SK-N-SH treated with all-trans-retinoic acid at 6 μM for 48 hours (cell line): Measurements from ENCODE around the gene TMCC3.

Experiments
- ATAC-seq: fragments of 200-7000 bp; cut with Tn5 transposase; 3 replicates; pipeline ENCODE4 v1.9.1; 2020; ENCODE audit warnings: mild to moderate bottlenecking, moderate library complexity
- ARNTL ChIP-seq: fragments of 450-650 bp; formaldehyde crosslinking; IDR thresholded peaks from 2 replicates; pipeline ENCODE4 v1.5.0; 2020; ENCODE audit warnings: low read depth, mild to moderate bottlenecking, moderate library complexity, borderline replicate concordance
- BACH2 ChIP-seq: fragments of 250-450 bp; sonication (Bioruptor Pico); IDR thresholded peaks from 2 replicates; pipeline ENCODE4 v1.9.0; 2021; ENCODE audit warnings: mild to moderate bottlenecking, borderline replicate concordance
- CSDC2 ChIP-seq: fragments of 250-450 bp; sonication (Bioruptor Pico); IDR thresholded peaks from 2 replicates; pipeline ENCODE4 v1.5.0; 2020; ENCODE audit warnings: mild to moderate bottlenecking, moderate library complexity
- ESRRG ChIP-seq: fragments of 250-450 bp; sonication (Bioruptor Pico); IDR thresholded peaks from 2 replicates; pipeline ENCODE4 v1.6.1; 2021; ENCODE audit warnings: mild to moderate bottlenecking
- ISL1 ChIP-seq: fragments of 250-450 bp; sonication (Bioruptor Pico); IDR thresholded peaks from 2 replicates; pipeline ENCODE4 v2.1.2; 2022; ENCODE audit warnings: mild to moderate bottlenecking, moderate library complexity
- PPARA ChIP-seq: fragments of 250-450 bp; sonication (Bioruptor Pico); IDR thresholded peaks from 2 replicates; pipeline ENCODE4 v1.5.0; 2020; ENCODE audit warnings: mild to moderate bottlenecking, borderline replicate concordance
- RARB ChIP-seq: fragments of 250-450 bp; sonication (Bioruptor Pico); IDR thresholded peaks from 2 replicates; pipeline ENCODE4 v1.8.0; 2021; ENCODE audit warnings: mild to moderate bottlenecking, moderate library complexity
- SNAI2 ChIP-seq: fragments of 250-450 bp; sonication (Bioruptor Pico); IDR thresholded peaks from 2 replicates; pipeline ENCODE4 v1.5.0; 2020; ENCODE audit warnings: mild to moderate bottlenecking, moderate library complexity
- TOX ChIP-seq: fragments of 250-450 bp; sonication (Bioruptor Pico); IDR thresholded peaks from 2 replicates; pipeline ENCODE4 v1.8.0; 2021; ENCODE audit warnings: mild to moderate bottlenecking, moderate library complexity, borderline replicate concordance
- ZC3H10 ChIP-seq: fragments of 250-450 bp; sonication (Bioruptor Pico); IDR thresholded peaks from 2 replicates; pipeline ENCODE4 v1.5.1; 2021; ENCODE audit warnings: mild to moderate bottlenecking, moderate library complexity
- ZFP3 ChIP-seq: fragments of 250-450 bp; sonication (Bioruptor Pico); IDR thresholded peaks from 2 replicates; pipeline ENCODE4 v1.5.0; 2020; ENCODE audit warnings: mild to moderate bottlenecking, moderate library complexity
- ZNF70 ChIP-seq: fragments of 450-650 bp; formaldehyde crosslinking; IDR thresholded peaks from 2 replicates; pipeline ENCODE4 v1.5.0; 2020; ENCODE audit warnings: mild to moderate bottlenecking, moderate library complexity
- ZNF8 ChIP-seq: fragments of 450-650 bp; formaldehyde crosslinking; IDR thresholded peaks from 2 replicates; pipeline ENCODE4 v1.5.0; 2020; ENCODE audit warnings: mild to moderate bottlenecking, moderate library complexity
- TF ChIP-seq, protein P1 (sequence below): fragments of 250-450 bp; sonication (Bioruptor Pico); IDR thresholded peaks from 2 replicates; pipeline ENCODE4 v1.5.1; 2021; ENCODE audit warnings: mild to moderate bottlenecking, moderate library complexity
- TF ChIP-seq, protein P2 (sequence below): fragments of 250-450 bp; sonication (Bioruptor Pico); IDR thresholded peaks from 2 replicates; pipeline ENCODE4 v1.8.0; 2020; ENCODE audit warnings: mild to moderate bottlenecking, moderate library complexity, borderline replicate concordance
- TF ChIP-seq, protein P3 (sequence below): fragments of 250-450 bp; sonication (Bioruptor Pico); IDR thresholded peaks from 2 replicates; pipeline ENCODE4 v1.8.0; 2021; ENCODE audit warnings: low read depth, mild to moderate bottlenecking, moderate library complexity, borderline replicate concordance
- TF ChIP-seq, protein P4 (sequence below): fragments of 250-450 bp; sonication (Bioruptor Pico); IDR thresholded peaks from 2 replicates; pipeline ENCODE4 v1.5.0; 2020; ENCODE audit warnings: mild to moderate bottlenecking, moderate library complexity
- TF ChIP-seq, protein P5 (sequence below): fragments of 250-450 bp; sonication (Bioruptor Pico); IDR thresholded peaks from 2 replicates; pipeline ENCODE4 v1.5.1; 2020; ENCODE audit warnings: low read depth, mild to moderate bottlenecking, moderate library complexity

The TMCC3 gene

DNA sequence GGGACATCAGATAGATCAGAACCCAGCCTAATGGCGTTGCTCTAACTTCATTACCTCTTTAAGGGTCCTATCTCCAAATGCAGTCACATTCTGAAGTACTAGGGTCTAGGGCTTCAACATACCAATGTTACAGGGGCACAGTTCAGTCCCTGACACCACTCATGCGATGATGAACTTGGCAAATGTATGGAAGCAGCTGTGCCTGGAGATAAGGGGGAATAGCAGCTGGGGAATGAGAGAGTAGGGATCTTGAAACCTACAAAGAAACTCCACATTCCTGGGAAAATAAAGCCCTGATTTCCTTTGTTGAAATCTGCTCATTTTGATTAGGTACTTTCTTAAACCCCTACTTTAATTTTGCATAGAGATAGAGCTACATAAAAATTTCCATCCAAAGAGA, 20.5 kb upstream of the TMCC3 start:
- TF ChIP-seq RARB (no peak), TOX (CRISPR knock-in tag) (no peak), ZC3H10 (CRISPR knock-in tag) (no peak), PPARA (no peak), ARNTL (CRISPR knock-in tag) (no peak), CSDC2 (CRISPR knock-in tag) (no peak), BACH2 (CRISPR knock-in tag) (no peak), ZNF70 (CRISPR knock-in tag) (no peak), SNAI2 (CRISPR knock-in tag) (no peak)
- TF ChIP-seq, protein P1, sequence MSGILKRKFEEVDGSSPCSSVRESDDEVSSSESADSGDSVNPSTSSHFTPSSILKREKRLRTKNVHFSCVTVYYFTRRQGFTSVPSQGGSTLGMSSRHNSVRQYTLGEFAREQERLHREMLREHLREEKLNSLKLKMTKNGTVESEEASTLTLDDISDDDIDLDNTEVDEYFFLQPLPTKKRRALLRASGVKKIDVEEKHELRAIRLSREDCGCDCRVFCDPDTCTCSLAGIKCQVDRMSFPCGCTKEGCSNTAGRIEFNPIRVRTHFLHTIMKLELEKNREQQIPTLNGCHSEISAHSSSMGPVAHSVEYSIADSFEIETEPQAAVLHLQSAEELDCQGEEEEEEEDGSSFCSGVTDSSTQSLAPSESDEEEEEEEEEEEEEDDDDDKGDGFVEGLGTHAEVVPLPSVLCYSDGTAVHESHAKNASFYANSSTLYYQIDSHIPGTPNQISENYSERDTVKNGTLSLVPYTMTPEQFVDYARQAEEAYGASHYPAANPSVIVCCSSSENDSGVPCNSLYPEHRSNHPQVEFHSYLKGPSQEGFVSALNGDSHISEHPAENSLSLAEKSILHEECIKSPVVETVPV, result no peak
- TF ChIP-seq, protein P2, sequence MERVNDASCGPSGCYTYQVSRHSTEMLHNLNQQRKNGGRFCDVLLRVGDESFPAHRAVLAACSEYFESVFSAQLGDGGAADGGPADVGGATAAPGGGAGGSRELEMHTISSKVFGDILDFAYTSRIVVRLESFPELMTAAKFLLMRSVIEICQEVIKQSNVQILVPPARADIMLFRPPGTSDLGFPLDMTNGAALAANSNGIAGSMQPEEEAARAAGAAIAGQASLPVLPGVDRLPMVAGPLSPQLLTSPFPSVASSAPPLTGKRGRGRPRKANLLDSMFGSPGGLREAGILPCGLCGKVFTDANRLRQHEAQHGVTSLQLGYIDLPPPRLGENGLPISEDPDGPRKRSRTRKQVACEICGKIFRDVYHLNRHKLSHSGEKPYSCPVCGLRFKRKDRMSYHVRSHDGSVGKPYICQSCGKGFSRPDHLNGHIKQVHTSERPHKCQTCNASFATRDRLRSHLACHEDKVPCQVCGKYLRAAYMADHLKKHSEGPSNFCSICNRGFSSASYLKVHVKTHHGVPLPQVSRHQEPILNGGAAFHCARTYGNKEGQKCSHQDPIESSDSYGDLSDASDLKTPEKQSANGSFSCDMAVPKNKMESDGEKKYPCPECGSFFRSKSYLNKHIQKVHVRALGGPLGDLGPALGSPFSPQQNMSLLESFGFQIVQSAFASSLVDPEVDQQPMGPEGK (CRISPR knock-in tag), result no peak
- no peak for ATAC-seq

DNA sequence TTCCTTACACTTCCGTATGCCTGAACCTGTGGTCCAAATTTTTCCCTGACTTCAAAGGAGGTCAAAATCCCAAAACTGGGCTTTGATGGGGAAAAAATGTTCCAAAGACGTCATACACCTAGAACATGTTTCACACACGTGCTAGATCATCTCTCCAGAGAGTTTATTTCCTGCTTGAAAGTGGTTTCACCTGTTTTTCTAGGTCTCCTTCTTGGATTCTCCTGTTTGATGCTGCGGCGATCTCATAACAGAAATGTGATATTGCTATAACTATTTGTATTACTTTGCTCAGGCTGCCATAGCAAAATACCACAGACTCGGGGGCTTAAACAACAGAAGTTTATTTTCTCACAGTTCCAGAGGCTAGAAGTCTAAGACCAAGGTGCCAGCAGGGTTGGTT, 19.7 kb upstream of the TMCC3 start:
- no peak for ATAC-seq
- no peak for TF ChIP-seq BACH2 (CRISPR knock-in tag)
- no peak for TF ChIP-seq ZC3H10 (CRISPR knock-in tag)
- TF ChIP-seq, protein P3, sequence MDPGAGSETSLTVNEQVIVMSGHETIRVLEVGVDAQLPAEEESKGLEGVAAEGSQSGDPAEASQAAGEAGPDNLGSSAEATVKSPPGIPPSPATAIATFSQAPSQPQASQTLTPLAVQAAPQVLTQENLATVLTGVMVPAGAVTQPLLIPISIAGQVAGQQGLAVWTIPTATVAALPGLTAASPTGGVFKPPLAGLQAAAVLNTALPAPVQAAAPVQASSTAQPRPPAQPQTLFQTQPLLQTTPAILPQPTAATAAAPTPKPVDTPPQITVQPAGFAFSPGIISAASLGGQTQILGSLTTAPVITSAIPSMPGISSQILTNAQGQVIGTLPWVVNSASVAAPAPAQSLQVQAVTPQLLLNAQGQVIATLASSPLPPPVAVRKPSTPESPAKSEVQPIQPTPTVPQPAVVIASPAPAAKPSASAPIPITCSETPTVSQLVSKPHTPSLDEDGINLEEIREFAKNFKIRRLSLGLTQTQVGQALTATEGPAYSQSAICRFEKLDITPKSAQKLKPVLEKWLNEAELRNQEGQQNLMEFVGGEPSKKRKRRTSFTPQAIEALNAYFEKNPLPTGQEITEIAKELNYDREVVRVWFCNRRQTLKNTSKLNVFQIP (CRISPR knock-in tag), result no peak
- TF ChIP-seq ZNF8 (CRISPR knock-in tag), result no peak
- TF ChIP-seq, protein P4, sequence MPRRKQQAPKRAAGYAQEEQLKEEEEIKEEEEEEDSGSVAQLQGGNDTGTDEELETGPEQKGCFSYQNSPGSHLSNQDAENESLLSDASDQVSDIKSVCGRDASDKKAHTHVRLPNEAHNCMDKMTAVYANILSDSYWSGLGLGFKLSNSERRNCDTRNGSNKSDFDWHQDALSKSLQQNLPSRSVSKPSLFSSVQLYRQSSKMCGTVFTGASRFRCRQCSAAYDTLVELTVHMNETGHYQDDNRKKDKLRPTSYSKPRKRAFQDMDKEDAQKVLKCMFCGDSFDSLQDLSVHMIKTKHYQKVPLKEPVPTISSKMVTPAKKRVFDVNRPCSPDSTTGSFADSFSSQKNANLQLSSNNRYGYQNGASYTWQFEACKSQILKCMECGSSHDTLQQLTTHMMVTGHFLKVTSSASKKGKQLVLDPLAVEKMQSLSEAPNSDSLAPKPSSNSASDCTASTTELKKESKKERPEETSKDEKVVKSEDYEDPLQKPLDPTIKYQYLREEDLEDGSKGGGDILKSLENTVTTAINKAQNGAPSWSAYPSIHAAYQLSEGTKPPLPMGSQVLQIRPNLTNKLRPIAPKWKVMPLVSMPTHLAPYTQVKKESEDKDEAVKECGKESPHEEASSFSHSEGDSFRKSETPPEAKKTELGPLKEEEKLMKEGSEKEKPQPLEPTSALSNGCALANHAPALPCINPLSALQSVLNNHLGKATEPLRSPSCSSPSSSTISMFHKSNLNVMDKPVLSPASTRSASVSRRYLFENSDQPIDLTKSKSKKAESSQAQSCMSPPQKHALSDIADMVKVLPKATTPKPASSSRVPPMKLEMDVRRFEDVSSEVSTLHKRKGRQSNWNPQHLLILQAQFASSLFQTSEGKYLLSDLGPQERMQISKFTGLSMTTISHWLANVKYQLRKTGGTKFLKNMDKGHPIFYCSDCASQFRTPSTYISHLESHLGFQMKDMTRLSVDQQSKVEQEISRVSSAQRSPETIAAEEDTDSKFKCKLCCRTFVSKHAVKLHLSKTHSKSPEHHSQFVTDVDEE (CRISPR knock-in tag), result no peak
- TF ChIP-seq PPARA, result no peak
- no peak for TF ChIP-seq ZFP3 (CRISPR knock-in tag)

DNA sequence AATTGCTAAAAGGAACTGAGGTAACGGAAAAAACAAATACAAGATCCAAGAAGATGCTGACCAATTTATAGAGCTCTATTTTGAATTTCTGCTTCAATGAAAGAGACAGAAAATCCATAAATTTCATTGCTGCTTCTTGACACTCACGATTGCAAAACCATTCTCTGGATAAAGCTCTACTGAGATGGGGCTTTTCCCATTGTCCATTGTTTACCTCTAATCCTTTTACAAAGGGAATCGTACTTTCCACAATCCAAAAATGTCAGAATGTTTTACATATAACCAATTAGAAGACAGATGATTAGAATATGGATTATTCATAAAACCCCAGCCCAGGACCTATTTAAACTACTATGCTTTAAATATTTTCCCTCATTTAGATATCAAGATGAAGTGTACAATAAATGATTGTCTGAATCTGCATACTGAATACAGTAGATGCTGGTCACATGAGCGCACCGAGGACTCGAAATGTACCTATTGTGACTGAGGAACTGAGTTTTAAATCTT, 16.7 kb upstream of the TMCC3 start:
- TF ChIP-seq ESRRG (no peak), SNAI2 (CRISPR knock-in tag) (no peak), ZC3H10 (CRISPR knock-in tag) (no peak), ISL1 (CRISPR knock-in tag) (no peak), RARB (no peak), ARNTL (CRISPR knock-in tag) (no peak), ZNF8 (CRISPR knock-in tag) (no peak)
- TF ChIP-seq, protein P2 (CRISPR knock-in tag), result no peak
- TF ChIP-seq, protein P3 (CRISPR knock-in tag), result no peak
- TF ChIP-seq, protein P5, sequence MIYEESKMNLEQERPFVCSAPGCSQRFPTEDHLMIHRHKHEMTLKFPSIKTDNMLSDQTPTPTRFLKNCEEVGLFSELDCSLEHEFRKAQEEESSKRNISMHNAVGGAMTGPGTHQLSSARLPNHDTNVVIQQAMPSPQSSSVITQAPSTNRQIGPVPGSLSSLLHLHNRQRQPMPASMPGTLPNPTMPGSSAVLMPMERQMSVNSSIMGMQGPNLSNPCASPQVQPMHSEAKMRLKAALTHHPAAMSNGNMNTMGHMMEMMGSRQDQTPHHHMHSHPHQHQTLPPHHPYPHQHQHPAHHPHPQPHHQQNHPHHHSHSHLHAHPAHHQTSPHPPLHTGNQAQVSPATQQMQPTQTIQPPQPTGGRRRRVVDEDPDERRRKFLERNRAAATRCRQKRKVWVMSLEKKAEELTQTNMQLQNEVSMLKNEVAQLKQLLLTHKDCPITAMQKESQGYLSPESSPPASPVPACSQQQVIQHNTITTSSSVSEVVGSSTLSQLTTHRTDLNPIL (CRISPR knock-in tag), result no peak
- TF ChIP-seq, all 23 proteins: peak for 0
- ATAC-seq, result no peak
